SU-DHL-6 (cell line): Measurements from ENCODE around the gene IKBKE.

Experiments used
- H2AFZ ChIP-seq: fragments of 200-600 bp; sonication (generic); 2 replicates; pipeline ENCODE4 v1.6.1; 2014; ENCODE audit warnings: low read depth, mild to moderate bottlenecking, moderate library complexity, mixed read lengths, antibody characterized with exemption, low read length; ENCODE audit not compliant: severe bottlenecking
- H3F3A ChIP-seq: fragments of 200-600 bp; shearing (Covaris generic); 2 replicates; pipeline ENCODE4 v1.6.0; 2016; ENCODE audit warnings: antibody characterized with exemption, mild to moderate bottlenecking; ENCODE audit not compliant: insufficient read depth
- H3K27ac ChIP-seq: fragments of 200-600 bp; sonication (generic); 2 replicates; pipeline ENCODE4 v1.5.1; 2016; ENCODE audit warnings: low read depth, mild to moderate bottlenecking, low read length, moderate library complexity, mixed read lengths
- H3K27me3 ChIP-seq: fragments of 200-600 bp; sonication (generic), shearing (Covaris generic); 2 replicates; pipeline ENCODE4 v1.6.0; 2014; ENCODE audit warnings: mild to moderate bottlenecking, low read length
- H3K36me3 ChIP-seq: fragments of 200-600 bp; sonication (generic); 2 replicates; pipeline ENCODE4 v1.6.1; 2014; ENCODE audit warnings: mild to moderate bottlenecking, low read length, mixed read lengths
- H3K4me2 ChIP-seq: fragments of 300-600, 200-600 bp; shearing (Covaris generic), sonication (generic); 2 replicates; pipeline ENCODE4 v1.6.0; 2014; ENCODE audit warnings: low read length, low read depth, mild to moderate bottlenecking; ENCODE audit not compliant: poor library complexity, severe bottlenecking
- H3K4me3 ChIP-seq: fragments of 200-600 bp; sonication (generic); 2 replicates; pipeline ENCODE4 v1.5.1; 2014; ENCODE audit warnings: antibody characterized with exemption, low read length, mild to moderate bottlenecking, mixed read lengths; ENCODE audit not compliant: insufficient read depth, poor library complexity, severe bottlenecking
- H3K79me2 ChIP-seq: fragments of 200-600 bp; sonication (generic); 2 replicates; pipeline ENCODE4 v1.6.1; 2014; ENCODE audit warnings: mild to moderate bottlenecking, low read length, moderate library complexity; ENCODE audit not compliant: insufficient read depth
- H3K9ac ChIP-seq: fragments of 200-600 bp; sonication (generic); 2 replicates; pipeline ENCODE4 v1.7.0; 2014; ENCODE audit warnings: mild to moderate bottlenecking, low read length
- H3K9me2 ChIP-seq: fragments of 200-600 bp; sonication (generic); replicated peaks from 2 replicates; pipeline ENCODE4 v1.6.1; 2014; ENCODE audit warnings: low read length; ENCODE audit not compliant: insufficient read depth
- H3K9me3 ChIP-seq: fragments of 200-600 bp; sonication (generic); 2 replicates; pipeline ENCODE4 v1.6.1; 2014; ENCODE audit warnings: low read length, mixed read lengths; ENCODE audit not compliant: insufficient read depth
- H4K20me1 ChIP-seq: fragments of 200-600 bp; sonication (generic); 2 replicates; pipeline ENCODE4 v1.6.1; 2014; ENCODE audit warnings: low read depth, mild to moderate bottlenecking, antibody characterized with exemption, low read length, moderate library complexity, mixed read lengths
- EZH2phosphoT487 ChIP-seq: fragments of 200-600 bp; sonication (generic), shearing (Covaris generic); conservative IDR thresholded peaks from 2 replicates; pipeline ENCODE4 v1.6.1; 2018; ENCODE audit warnings: mild to moderate bottlenecking, antibody characterized with exemption, low read length, moderate library complexity, mixed read lengths
- TF ChIP-seq, protein P1 (sequence below): fragments of 200-600 bp; sonication (generic); IDR thresholded peaks from one replicate; pipeline ENCODE4 v1.5.1; 2017; ENCODE audit warnings: antibody characterized with exemption, mild to moderate bottlenecking, low read length, moderate library complexity; ENCODE audit not compliant: insufficient read depth, poor library complexity, severe bottlenecking

IKBKE gene

DNA sequence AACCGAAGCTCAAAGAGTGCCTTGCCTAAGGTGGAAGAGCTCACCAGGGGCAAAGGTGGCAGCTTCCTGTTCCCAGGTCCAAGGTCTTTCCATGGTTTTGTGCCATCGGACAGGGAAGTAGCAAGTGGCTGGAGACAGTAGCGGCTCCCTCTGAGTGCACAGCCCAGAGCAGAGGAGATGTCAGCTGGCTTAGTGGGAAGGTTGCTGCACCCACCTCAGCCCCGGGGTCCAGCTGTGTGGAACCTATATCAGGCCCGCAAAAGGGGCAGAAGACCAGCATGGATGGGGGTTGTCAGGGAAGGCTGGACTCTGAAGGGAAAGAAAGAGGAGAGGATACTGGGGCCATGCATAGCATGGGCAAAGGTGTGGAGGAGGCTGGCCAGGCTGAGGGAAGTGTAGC is 6.8 kb downstream of the IKBKE start:
- Histone ChIP-seq H3K27me3 (no peaks in the 10 kb centered on the region), H4K20me1 (no peaks in the 10 kb centered on the region), H3K9me3 (no peaks in the 10 kb centered on the region), H3K27ac (no peak overlapping the region), H3K4me3 (no peak overlapping the region), H3F3A (peaks cover 5% of the 10 kb centered on the region), H2AFZ (no peak overlapping the region), H3K36me3 (no peaks in the 10 kb centered on the region), H3K79me2 (no peaks in the 10 kb centered on the region), H3K9ac (no peak overlapping the region), H3K9me2 (no peaks in the 10 kb centered on the region), H3K4me2 (no peak overlapping the region)
- TF ChIP-seq, protein P1, sequence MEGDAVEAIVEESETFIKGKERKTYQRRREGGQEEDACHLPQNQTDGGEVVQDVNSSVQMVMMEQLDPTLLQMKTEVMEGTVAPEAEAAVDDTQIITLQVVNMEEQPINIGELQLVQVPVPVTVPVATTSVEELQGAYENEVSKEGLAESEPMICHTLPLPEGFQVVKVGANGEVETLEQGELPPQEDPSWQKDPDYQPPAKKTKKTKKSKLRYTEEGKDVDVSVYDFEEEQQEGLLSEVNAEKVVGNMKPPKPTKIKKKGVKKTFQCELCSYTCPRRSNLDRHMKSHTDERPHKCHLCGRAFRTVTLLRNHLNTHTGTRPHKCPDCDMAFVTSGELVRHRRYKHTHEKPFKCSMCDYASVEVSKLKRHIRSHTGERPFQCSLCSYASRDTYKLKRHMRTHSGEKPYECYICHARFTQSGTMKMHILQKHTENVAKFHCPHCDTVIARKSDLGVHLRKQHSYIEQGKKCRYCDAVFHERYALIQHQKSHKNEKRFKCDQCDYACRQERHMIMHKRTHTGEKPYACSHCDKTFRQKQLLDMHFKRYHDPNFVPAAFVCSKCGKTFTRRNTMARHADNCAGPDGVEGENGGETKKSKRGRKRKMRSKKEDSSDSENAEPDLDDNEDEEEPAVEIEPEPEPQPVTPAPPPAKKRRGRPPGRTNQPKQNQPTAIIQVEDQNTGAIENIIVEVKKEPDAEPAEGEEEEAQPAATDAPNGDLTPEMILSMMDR: no peak

DNA sequence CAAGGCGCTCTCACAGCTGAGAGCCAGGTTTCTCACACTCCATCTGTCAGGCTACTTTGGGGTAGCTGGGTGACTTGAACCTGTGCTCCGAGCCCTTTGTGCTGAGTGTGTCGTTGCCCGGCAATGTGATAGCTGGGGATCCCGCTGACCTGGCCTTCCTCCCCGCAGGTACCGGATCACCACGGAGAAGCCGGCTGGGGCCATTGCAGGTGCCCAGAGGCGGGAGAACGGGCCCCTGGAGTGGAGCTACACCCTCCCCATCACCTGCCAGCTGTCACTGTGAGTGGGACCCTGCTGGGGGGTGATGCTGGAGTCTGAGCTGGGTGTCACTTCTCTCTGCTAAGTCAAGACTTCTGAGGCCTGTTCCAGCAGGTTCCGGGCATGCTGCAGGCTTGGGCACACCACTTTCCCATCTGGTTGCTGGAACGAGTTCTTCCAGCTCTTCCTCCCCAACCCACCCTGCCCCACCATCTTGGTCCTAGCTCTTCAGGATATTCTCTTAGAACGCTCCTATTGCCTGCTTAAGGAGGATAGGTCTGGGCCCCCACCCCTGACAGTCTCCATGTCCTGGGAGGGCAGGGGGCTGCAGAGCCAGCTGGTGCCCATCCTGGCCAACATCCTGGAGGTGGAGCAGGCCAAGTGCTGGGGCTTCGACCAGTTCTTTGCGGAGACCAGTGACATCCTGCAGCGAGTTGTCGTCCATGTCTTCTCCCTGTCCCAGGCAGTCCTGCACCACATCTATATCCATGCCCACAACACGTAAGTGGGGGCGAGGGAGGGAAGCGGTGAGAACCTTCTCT is 7.5 kb downstream of the IKBKE start:
- Histone ChIP-seq H4K20me1 (no peaks in the 10 kb centered on the region), H2AFZ (no peak overlapping the region), H3K4me3 (no peak overlapping the region), H3K4me2 (no peak overlapping the region), H3K36me3 (no peaks in the 10 kb centered on the region), H3K9me3 (no peaks in the 10 kb centered on the region), H3K79me2 (no peaks in the 10 kb centered on the region), H3K27ac (no peak overlapping the region), H3F3A (no peaks in the 10 kb centered on the region), H3K9me2 (no peaks in the 10 kb centered on the region), H3K9ac (no peak overlapping the region), H3K27me3 (no peaks in the 10 kb centered on the region)
- TF ChIP-seq EZH2phosphoT487: no peak
- TF ChIP-seq, protein P1: no peak

DNA sequence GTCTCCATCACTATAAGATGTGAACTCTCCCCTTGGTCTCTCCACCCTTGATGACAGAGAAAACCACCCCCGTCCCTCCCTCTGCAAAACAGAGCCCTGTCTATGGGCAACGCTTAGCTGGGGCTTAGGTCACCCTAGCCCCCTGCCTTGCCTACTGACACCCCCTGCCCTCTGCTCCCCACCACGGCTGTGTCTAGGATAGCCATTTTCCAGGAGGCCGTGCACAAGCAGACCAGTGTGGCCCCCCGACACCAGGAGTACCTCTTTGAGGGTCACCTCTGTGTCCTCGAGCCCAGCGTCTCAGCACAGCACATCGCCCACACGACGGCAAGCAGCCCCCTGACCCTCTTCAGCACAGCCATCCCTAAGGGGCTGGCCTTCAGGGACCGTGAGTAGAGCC is 8.5 kb downstream of the IKBKE start:
- Histone ChIP-seq H3K4me3 (no peak overlapping the region), H2AFZ (no peak overlapping the region), H3K9me3 (no peaks in the 10 kb centered on the region), H4K20me1 (no peaks in the 10 kb centered on the region), H3K9me2 (no peaks in the 10 kb centered on the region), H3K4me2 (no peak overlapping the region), H3K79me2 (no peaks in the 10 kb centered on the region), H3K27me3 (no peaks in the 10 kb centered on the region), H3K9ac (no peak overlapping the region), H3K36me3 (no peaks in the 10 kb centered on the region), H3F3A (no peaks in the 10 kb centered on the region), H3K27ac (no peak overlapping the region)
- TF ChIP-seq, protein P1: no peak
- no peak for TF ChIP-seq EZH2phosphoT487
